MM.1S (cell line): ENCODE data around the gene GON7.

Experiments
- CTCF ChIP-seq: fragments of 300-600 bp; sonication (generic); IDR thresholded peaks from 2 replicates; pipeline ENCODE4 v1.5.1; 2016; ENCODE audit warnings: antibody characterized with exemption, low read length, mixed read lengths
- EZH2 ChIP-seq: fragments of 300-600 bp; sonication (generic); optimal IDR thresholded peaks from 2 replicates; pipeline ENCODE3; 2017; ENCODE audit warnings: low read depth, mild to moderate bottlenecking, antibody characterized with exemption, low read length, mixed read lengths

- TF ChIP-seq CTCF: no peak
- no peak for TF ChIP-seq EZH2
Observed at GRCh38 chr14:93230539-93230938, 23.7 kb upstream of the GON7 start.
